ENCODE measurements around the gene PSG5. TPM values are rescaled to one million over a fixed set of nuclear protein-coding genes. Genes with fewer than 3 reads are reported as not detected.
"Not testable (repeated sequence)": the region's sequence is repeated elsewhere in the genome, so short reads cannot be mapped to it uniquely, and the experiment has no call there.

PSG5 gene
- total RNA-seq, 1 donor from 2014 or later, result not detected

GRCh38 chr19:43181869-43182771 is 4.2 kb downstream of the PSG5 start:
- not testable (repeated sequence) for DNase-seq

DNA sequence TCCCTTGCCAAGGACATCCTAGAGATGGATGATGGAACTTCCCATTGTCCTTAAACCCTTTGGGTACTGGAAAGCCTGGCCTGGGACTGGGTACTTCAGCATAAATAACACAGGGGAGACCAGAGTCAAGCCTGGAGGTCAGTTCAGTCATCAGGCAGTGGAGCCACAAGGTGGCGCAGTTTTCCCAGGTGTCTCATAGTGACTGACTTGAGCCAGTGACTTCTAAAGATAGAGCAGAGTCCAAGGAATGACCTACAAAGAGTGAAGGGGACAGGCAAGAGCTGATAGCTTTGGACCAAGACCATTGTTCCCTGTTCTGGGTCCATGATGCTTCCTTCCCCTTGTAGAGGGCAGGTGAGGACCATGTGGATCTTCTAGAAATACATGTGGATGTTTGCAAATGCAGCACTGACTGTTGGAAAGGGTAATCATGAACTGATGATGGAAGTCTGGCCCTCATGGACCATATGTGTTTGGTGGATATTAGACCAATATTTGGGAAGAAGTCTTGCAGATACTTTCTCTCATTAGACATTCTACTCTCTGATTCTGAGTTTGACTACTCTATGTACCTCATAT is 6.7 kb downstream of the PSG5 start:
- DNase-seq, result not testable (repeated sequence)

- DNase-seq, result not testable (repeated sequence)
Measured at GRCh38 chr19:43178577-43178976, 7.8 kb downstream of the PSG5 start.

DNA sequence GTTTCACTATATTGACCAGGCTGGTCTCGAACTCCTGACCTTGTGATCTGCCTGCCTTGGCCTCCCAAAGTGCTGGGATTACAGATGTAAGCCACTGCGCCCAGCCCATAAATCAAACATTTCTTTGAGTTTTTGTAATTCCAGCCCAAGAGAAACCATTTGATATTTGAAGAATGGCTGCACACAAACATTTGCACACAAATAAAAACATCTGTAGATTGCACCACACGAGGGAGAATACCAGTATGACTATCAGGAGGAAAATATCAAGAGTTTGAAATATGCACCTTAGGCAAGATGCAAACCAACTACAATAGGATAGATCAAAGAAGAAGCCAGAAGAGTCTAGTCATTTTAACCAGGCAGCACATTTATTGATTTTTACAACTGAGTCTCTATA is 20.4 kb downstream of the PSG5 start:
- DNase-seq, result not testable (repeated sequence)

GRCh38 chr19:43163135-43163534 is 23.2 kb downstream of the PSG5 start:
- DNase-seq, result not testable (repeated sequence)

GRCh38 chr19:43162261-43162660 is 24.1 kb downstream of the PSG5 start:
- not testable (repeated sequence) for DNase-seq

DNA sequence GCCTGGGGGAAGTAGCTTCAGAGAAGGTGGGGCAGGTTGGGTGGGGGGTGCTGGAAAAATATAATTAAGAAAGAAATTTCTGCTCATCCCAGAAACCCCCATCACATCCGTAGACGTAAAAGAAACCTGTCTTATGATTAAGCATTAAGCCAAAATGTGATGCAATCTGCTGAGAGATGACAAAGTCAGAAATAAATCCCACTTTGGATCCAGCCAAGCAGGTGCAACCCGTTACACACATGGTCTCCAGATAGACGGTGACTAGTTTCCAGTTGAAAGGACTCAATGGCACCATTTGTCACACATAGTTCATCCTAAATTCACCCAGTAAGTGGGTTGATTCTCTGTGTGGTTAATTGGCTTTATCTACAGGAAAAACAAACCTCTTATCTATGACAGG is 34.1 kb downstream of the PSG5 start:
- no peak for DNase-seq

DNA sequence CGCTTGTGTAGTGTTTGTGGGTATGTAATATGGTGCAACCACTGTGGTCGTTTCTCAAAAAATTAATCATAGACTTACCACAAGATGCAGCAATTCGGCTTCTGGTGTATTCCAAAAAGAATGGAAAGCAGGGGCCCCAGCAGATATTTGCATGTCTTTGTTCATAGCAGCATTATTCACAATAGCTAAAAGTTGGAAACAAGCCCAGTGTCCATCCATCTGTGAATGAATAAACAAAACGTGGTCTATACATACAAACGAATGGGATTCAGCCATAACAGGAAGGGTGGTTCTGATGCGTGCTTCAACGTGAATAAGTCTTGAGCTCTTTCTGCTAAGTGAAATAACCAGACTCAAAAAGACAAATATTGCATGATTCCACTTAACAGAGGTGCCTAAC is 36.5 kb downstream of the PSG5 start:
- DNase-seq, result not testable (repeated sequence)

DNA sequence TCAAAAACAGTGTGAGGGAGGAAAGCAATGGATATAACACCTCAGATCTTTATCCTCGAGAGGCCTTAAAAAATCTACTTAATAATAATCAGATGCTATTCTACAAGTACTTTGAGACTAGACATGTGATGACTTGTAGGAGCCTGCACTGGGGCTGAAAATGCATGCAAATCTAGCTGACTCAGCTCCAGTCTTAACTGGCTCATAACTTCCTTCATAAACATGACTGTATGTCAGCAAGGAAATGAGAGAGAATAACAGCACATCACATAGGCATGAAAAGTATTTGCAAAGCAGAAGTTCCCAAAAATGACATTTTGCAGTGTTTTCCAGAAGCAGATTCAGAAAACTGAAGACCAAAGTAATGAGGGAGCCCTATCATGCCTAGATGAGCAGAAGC is 38.1 kb downstream of the PSG5 start:
- DNase-seq, result no peak

GRCh38 chr19:43141763-43142162 is 44.6 kb downstream of the PSG5 start:
- not testable (repeated sequence) for DNase-seq

GRCh38 chr19:43132696-43133095 is 53.6 kb downstream of the PSG5 start:
- no peak for DNase-seq

- not testable (repeated sequence) for DNase-seq
Measured at GRCh38 chr19:43131281-43131842, 55.0 kb downstream of the PSG5 start.

- DNase-seq, result not testable (repeated sequence)
Measured at GRCh38 chr19:43129197-43129596, 57.1 kb downstream of the PSG5 start.

DNA sequence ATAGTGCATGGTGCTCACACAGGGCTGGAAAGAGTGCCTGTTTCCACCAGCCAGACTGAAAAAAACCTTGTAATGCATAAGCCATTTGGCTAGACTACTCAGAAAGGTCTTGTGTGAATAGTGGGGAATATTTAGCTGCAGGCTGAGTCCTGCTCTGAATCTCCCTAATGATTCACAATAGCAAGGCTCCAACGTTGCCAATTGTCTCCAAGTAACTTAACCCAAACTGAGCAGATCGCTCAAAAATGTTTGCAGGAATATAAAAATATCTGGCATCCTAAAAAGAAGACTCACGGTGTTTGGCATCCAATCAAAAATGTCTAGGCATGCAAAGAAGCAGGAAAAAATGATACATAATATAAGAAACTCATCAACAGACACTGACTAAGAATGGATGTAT is 59.0 kb downstream of the PSG5 start:
- not testable (repeated sequence) for DNase-seq

DNA sequence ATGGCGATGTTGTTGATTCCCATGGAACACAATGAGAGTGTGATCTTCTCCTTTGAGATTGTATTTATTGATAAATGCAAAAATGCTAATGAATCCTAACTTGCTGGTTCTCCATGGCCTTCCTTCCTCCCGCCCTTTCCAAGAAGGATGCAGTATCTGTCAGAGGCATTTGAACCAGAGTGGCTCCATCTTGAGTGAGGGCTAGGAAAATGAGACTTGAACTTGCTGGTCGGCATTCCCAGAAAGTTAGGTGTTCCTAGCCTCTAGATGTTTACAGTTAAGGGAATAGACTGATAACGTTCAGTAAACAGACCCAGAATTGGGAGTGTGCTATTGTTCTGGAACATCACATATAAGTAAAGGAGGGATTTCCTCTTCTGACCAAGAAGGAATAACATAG is 59.6 kb downstream of the PSG5 start:
- DNase-seq, result no peak

DNA sequence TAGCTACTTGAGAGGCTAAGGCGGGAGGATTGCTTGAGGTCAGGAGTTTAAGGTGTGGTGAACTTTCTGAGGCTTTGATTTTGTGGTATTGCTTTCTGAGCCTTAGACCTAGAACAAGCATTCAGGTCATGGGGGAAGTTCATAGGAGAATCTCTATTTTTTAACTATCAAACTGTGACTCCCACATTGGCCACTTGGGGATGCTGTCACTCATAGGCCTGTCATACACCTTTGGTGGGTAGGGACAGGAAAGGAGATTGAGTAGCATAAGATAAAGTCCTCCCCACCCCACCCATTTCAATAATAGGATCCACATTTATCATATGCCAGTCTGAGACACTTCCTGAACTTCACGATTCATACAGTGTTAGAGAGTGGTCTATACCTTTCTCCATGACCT is 62.0 kb downstream of the PSG5 start:
- DNase-seq, result no peak

DNA sequence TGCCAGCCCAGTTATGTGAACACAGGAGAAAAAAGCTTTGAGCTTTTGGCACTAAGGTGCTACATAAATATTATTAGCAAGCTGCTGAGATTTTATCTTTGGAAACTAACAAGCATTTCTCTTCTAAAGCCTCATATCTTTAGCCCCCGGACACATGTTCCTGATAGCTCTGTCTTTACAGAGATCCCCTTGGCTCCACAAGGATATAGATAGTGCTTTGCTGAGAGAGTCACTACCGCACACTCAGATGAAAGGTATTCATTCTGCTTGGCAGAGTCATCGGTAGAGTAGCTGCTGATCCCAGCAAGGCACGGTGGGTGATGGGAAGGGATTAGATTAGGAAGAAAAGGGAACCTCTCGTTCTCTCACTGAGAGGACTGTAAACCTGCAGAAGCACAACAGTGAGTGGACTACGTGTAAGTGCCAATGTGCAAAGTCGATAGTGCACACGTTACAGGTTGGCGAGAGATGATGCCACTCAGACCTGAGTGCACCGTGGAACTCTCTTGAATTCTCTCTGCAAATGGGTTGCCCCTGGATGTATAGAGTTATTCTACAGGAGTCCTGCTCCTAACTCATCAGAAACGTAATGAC is 65.8 kb downstream of the PSG5 start:
- not testable (repeated sequence) for DNase-seq

DNA sequence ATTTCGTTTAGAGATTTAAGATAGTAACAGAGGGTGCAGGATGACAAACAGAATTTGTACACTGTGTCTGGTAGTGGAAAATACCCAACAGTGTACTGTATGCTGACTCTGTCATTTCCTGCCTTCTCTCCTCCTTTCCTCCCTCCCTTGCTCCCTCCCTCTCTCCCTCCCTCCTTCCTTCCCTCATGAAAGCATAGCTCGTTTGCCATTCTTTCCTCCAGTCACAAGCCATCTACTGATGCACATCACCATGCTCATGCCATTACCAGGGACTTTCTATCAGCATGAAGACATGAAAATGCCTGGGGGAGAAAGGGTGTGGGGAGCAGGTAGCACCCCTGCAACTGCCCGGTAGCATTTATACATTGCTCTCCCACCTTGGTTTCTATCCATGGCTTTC is 66.8 kb downstream of the PSG5 start:
- not testable (repeated sequence) for DNase-seq

All from skin of body (tissue), 2 donors.